ENCODE measurements around the gene PLIN1.

GRCh38 chr15:89615135-89615534 is 64.0 kb downstream of the PLIN1 start:
- no peak for TF ChIP-seq POLR2A (IDR thresholded peaks at IDR 0.05)
- TF ChIP-seq, protein P1, sequence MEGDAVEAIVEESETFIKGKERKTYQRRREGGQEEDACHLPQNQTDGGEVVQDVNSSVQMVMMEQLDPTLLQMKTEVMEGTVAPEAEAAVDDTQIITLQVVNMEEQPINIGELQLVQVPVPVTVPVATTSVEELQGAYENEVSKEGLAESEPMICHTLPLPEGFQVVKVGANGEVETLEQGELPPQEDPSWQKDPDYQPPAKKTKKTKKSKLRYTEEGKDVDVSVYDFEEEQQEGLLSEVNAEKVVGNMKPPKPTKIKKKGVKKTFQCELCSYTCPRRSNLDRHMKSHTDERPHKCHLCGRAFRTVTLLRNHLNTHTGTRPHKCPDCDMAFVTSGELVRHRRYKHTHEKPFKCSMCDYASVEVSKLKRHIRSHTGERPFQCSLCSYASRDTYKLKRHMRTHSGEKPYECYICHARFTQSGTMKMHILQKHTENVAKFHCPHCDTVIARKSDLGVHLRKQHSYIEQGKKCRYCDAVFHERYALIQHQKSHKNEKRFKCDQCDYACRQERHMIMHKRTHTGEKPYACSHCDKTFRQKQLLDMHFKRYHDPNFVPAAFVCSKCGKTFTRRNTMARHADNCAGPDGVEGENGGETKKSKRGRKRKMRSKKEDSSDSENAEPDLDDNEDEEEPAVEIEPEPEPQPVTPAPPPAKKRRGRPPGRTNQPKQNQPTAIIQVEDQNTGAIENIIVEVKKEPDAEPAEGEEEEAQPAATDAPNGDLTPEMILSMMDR (IDR thresholded peaks at IDR 0.05): no peak
